Hematopoietic multipotent progenitor cell treated with erythropoietin and hydrocortisone succinate and interleukin-3 and kit ligand, for 17 days (in vitro differentiated cells): ENCODE data around the gene WDR45.

Experiments used
- DNase-seq: peaks from one replicate; pipeline ENCODE4 v3.0.0-alpha.2; 2015; ENCODE audit warnings: low spot score

WDR45 gene

DNA sequence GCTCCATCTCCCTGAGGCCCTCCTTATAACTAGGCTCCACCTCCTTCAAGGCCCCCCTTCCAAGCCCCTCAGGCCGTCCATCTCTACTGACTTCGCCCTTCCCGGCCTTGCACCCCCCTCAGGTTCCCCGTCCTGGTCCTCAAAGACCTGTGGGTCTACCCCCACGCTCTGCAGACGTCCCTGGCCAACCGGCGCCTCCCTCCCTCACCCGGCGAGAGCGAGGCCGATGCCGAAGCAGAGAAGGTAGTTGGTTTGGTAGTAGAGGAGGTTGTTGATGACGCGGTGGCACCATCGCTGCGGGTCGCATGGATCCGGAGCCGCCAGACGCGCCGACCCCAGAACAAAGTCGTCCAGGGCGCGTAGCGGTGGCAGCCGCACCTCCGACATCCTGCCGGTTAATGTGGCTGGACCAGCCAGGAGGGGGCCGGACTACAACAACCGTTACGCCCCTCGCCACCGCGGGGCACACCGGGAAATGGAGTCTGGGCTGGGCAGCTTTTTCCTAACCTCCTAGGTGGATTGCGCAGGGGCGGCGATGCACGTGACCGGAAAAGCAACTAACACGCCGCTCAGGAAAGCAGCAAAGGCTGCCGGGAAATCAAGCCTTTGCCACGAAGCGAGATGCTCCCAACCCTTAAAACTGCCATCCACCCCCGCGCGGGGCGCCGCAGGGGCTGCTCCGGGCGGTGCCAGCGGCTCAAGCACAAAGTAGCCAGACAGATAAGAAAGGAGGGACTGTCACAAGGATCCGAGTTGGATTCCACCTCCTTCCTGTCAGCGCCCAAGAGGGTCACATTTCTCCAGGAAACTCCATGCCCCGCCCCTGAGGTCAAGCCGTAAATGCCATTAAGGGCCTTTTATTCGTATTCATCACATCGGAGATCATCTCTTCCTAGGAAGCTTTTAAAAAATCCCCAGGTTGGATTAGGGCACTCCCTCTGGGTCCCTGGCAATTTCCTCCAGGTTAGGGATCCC lies 5.8 kb downstream of the WDR45 start, which contains the start of gene PRAF2:
Gene PRAF2 (minus strand): TSS at position 402 of the 975 bp plus-strand sequence. CDS start 15 bp downstream, at position 387.
- DNase-seq = peak; percentile 90

DNA sequence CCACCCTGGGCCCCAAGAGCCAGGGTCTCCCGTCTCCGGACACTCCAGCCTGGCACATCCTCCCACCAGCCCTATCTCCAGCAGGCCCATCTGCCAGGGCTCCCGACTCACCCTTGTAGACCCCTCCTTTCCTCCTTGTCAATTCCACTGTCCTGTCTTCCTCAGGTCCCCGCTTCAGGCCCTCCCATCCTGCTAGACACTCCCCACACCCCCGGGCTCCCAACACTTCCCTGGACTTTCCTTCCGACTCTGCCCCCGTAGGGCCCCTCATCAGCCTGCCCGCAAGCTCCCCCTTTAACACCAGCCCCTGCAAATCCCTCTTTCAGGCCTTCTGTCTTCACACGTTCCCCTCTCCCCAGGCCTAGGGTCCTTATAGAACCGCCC lies 7.0 kb downstream of the WDR45 start:
- DNase-seq = no peak

- no peak for DNase-seq
Observed at GRCh38 chrX:49071877-49072711, 7.6 kb downstream of the WDR45 start.

DNA sequence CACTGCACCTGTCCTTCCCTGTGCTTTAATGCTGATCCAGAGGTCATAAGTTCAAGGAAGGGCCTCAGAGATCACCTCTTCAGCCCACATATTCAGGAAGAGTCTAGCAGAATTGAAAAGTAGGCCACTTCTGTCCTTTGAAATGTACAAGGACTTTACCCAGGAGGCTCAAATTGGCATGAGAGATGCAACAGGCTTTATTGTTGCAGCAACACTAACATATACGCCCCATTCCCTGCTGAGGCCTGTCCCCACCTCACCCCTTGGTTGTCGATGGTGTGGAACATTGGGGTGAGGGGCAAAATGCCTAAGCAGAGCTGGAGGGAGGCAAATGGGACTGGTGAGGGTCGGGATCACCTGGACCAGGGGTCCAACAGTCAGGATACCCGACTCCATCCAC lies 8.7 kb downstream of the WDR45 start:
- no peak for DNase-seq

DNA sequence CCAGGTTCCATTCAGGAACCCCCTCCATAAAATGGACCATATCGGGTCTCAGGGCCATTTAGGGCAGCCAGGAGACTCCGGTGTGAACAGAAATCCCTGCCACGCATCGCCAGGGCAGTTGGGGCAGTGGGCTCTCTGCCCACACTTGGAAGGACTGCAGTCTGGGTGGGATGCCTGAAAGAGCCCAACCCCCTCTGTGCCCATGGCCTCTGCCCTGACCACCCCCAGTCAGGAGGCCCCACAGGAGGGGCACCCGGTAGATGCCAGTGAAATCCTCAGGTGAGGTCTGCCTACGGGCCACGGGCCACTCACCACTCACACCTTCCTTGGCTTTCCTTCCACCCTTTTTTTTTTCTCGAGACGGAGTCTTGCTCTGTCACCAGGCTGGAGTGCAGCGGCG lies 10.6 kb downstream of the WDR45 start:
- DNase-seq = no peak

DNA sequence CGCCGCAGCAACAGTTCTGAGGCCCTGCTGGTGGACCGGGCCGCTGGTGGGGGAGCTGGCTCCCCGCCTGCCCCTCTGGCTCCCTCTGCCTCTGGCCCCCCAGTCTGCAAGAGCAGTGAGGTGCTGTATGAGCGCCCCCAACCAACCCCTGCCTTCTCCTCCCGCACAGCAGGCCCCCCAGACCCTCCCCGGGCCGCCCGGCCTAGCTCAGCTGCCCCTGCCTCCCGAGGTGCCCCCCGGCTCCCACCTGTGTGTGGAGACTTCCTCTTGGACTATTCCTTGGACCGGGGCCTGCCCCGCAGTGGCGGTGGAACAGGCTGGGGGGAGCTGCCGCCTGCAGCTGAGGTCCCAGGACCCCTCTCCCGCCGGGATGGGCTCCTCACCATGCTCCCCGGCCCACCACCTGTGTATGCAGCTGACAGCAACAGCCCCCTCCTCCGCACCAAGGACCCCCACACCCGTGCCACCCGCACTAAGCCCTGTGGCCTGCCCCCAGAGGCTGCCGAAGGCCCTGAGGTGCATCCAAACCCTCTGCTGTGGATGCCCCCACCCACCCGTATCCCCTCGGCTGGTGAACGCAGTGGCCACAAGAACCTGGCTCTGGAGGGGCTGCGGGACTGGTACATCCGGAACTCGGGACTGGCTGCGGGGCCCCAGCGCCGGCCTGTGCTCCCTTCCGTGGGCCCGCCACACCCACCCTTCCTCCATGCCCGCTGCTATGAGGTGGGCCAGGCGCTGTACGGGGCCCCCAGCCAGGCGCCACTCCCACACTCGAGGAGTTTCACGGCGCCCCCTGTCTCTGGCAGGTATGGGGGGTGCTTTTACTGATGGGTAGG lies 12.2 kb downstream of the WDR45 start:
- no peak for DNase-seq

GRCh38 chrX:49066690-49067089 lies 13.0 kb downstream of the WDR45 start:
- no peak for DNase-seq

DNA sequence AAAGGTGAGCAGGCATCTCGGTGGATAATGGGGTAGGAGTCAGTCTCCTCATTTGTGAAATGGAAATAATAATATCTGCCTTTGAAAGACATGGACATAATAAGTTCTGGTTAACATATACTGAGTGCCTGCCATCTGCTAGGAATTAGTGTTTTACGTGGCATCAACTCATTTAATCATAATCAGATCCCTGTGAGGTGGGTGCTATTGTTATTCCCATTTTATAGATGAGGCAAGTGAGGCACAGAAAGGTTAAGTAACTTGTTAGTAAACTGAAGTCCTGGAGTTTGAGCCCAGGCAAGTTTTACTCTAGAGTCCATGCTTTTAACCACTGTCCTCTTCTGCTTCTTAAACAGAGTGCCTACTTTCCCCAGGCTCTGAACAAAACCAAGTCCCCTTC lies 13.4 kb downstream of the WDR45 start:
- no peak for DNase-seq

DNA sequence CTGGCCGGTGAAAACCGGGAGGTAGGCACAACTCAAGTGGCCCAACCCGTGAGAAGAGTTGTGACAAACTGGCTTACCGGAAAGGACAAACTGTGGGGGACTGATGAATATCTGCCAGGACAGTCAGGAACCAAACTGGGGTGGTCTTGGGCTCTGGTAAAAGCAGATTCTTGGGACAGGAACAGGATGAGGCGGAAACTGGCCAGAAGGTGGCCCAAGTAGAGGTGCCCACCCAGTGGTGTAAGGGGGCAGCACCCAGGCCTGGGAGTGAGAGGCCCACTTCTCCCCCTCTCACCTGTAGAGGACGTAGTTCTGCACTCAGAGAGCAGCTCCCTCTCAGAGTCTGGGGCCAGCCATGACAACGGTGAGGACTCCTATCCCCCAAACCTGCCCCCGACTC lies 15.0 kb downstream of the WDR45 start:
- DNase-seq = no peak

GRCh38 chrX:49064303-49064702 lies 15.4 kb downstream of the WDR45 start:
- no peak for DNase-seq

- no peak for DNase-seq
Observed at GRCh38 chrX:49063715-49064114, 16.0 kb downstream of the WDR45 start.

GRCh38 chrX:49061916-49062315 lies 17.8 kb downstream of the WDR45 start:
- no peak for DNase-seq

GRCh38 chrX:49061490-49061889 lies 18.2 kb downstream of the WDR45 start:
- DNase-seq = no peak

- DNase-seq = no peak
Observed at GRCh38 chrX:49060914-49061313, 18.8 kb downstream of the WDR45 start.

- DNase-seq = no peak
Observed at GRCh38 chrX:49059681-49060085, 20.0 kb downstream of the WDR45 start.

GRCh38 chrX:49059201-49059600 lies 20.5 kb downstream of the WDR45 start:
- no peak for DNase-seq

GRCh38 chrX:49058794-49059193 lies 20.9 kb downstream of the WDR45 start, which contains the start of gene CCDC120:
Gene CCDC120, plus strand, starts transcription at chrX:49058999. Its CDS starts 3,043 bp downstream, at chrX:49062042.
- no peak for DNase-seq

DNA sequence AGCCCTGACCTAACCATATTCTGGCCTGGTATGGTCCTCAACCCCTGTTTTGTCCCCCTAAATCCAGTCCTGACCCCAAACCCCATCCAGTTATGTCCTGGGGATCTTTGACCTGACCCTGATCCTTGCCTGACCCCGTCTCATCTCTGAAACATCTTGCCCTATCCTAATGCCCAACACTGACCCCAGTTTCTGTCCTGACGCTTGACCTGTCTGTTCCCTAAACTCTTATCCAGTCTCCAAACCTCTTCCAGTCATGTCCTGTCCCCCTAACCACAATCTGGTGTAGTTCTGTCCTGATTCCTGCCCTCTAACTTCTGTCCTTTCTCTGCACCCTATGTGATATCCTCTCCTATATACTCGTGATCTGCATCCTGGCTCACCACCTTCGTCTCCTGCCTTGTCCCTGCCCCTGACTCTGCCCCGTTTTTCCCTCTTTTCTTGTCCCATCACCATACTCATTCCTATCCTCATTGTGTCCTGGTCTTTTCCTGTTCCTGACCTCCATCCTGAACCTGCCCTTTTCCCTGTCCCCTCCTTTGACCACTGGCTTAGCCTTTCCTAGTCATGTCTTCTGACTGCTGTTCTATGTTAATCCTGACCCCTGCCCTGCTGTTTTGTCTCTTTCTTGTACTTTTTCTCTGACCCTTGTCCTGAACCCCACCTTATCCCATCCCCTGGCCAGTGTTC lies 25.5 kb downstream of the WDR45 start:
- no peak for DNase-seq

DNA sequence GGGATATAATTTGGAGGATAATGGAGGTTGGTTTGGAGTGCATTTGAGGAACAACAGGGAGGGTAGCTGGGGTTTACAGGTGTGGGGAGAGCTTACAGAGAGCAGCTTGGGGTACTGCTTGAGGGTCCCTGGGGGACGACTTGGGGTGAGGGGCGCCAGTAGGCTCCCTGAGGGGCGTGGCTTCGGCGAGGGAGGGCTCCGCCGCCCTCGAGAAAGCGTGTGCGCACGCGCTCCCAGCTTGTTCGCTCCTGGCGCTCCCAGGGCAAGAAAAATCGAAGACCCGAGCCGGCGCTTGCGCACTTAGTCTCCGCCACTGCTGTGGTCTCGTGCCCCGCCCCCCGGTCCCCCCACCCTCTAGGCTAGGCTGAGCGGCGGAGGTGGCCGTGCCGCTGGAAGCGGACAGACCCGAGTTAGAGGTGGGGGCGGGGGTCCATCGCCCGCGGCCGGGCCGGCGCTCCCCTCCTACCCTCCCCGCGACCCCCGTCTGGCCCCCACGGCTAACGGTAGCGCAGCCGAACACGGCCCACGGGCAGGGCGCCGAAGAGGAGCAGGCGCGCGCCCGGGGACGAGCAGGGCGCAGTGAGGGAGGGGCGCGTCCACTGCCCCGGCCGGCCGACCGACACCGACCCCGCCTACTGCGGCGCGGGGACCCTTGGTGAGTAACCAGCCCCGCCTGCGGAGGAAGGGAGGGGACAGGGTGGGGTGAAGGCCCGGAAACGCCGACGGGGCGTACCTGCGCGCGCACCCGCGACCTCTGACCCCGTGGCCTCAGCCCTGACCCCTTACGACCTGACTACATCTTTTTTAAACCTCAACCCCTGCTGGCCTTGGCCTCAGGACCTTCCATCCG lies 26.2 kb downstream of the WDR45 start:
- DNase-seq = no peak

- no peak for DNase-seq
Observed at GRCh38 chrX:49043987-49044281, 35.8 kb downstream of the WDR45 start.
